HG03159 (cell line): Measurements from ENCODE around the gene GRIN1.
A peak's percentile ranks its signal among the peaks of the same experiment; 100 is the strongest.
"Not testable (repeated sequence)": the region's sequence is repeated elsewhere in the genome, so short reads cannot be mapped to it uniquely, and the experiment has no call there.

ENCODE experiments used
- ATAC-seq: cut with Tn5 transposase; IDR thresholded peaks from one replicate; pipeline ENCODE4 v1.9.1; 2021; ENCODE audit warnings: mild to moderate bottlenecking, moderate library complexity; ENCODE audit not compliant: unreplicated experiment

Gene GRIN1

DNA sequence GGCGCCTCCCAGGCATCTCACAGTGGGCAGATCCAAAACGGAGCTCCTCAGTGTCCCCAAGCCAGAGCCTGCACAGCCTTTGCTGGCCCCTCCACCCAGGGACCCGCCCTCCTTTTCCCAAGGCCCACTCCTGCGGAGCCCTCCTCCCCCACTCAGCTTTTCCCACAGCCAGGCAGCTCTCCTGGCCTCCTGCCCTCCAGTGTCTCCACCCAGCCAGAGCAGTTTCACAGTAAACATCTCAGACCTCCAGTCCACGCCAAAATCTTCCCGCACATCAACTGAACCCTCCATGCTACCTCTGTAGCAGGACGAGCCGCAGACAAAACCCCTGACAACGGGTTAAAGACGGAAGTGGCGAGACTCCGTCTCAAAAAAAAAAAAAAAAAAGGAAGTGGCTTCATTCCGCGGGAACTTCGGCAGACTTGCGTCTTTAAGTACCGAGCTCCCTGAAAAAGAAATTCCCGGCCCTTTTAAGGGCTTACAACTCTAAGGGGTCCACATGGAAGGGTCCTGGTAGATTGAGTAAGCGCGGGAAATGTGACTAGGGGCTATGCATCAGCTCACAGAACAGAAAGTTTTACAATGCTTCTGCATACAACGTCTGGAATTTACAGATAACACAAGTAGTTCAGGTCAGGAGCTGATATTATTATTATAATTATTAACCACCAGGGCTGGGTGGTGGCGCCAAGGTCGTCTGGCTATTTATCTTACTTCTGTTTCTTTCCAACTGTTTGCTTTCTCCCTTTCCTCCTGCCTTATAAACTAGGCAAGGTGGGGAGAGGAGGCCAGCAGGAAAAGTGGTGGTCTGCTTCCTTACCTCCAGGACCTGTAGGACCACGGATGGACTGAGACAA lies 11.4 kb upstream of the GRIN1 start:
- ATAC-seq = no peak

GRCh38 chr9:137128158-137128861 lies 10.6 kb upstream of the GRIN1 start:
- no peak for ATAC-seq

DNA sequence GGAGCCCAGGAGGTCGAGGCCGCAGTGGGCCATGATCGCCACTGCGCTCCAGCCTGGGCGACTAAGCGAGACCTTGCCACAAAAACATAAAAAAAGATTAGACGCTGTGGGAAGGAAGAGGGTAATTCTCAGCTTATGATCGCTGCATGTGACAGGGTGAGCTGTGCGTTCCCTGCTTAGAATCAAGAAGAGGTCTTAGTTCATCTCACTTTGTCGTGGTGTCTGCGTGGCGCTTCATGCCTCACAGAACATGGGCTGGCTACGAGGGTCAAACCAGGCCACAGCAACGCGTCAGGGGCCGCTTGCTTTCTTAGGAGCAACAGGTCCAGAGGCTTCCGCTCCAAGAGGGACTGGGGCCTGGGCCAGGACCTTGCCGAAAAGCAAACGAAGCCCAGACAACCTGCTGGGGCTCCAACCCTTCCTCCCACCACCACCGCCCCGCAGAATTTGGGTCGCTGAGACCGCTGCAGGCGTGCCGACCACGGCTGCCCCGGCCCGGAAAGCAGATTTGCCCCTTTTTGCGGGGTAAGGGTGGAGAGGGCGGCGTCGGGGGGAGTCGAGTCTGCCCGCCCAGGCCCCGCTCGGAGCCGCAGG lies 10.0 kb upstream of the GRIN1 start:
- ATAC-seq = peak; percentile 6

DNA sequence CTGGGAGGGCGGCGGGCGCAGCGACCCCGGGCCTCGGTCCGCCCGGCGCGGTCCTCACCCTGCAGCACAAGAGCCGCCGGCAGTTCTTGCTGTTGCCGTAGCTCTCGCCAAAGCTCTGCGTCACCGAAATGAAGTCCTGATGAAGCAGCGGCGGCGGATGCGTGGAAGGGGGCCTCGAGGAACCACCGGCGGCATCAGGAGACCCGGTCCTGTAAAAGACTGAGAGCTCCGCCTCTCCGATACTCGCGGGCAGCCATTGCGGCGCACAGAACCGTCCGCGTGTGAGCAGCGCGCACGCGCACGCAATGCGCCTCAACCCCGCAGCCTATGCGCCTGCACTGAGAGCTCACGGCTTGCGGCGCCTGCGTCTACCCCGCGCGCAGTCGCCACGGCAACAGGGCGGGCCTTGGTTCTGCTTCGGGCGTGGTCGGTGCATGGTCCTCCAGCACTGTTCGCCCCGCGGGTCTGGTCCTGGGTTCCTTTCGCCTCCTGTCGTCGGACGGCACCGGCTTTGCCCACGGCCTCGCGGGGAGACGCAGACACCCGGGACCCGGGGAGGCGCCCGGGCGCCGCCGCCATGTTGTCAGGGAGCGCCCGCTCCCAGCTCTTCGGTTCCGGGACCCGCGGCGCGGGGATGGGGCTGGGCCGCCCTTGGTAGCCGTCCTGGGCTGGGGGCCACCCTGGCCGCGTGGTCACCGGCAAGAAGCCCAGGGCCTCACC lies 9.3 kb upstream of the GRIN1 start:
- peak; percentile 79 for ATAC-seq

GRCh38 chr9:137130176-137130755 lies 8.7 kb upstream of the GRIN1 start:
- ATAC-seq = no peak

DNA sequence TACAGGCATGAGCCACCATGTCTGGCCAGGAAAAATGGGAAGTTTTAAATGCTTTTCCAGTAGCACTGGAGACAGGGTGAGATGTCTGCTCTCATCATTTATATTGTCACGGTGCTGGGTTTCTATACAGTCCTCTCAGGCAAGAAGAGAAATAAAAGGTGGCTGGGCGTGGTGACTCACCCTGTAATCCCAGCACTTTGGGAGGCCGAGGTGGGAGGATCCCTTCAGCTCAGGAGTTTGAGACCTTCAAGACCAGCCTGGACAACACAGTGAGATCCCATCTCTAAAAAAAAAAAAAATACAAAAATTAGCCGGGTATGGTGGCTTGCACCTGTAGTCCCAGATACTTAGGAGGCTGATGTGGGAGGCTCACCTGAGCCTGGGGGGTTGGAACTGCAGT lies 4.8 kb upstream of the GRIN1 start:
- no peak for ATAC-seq

DNA sequence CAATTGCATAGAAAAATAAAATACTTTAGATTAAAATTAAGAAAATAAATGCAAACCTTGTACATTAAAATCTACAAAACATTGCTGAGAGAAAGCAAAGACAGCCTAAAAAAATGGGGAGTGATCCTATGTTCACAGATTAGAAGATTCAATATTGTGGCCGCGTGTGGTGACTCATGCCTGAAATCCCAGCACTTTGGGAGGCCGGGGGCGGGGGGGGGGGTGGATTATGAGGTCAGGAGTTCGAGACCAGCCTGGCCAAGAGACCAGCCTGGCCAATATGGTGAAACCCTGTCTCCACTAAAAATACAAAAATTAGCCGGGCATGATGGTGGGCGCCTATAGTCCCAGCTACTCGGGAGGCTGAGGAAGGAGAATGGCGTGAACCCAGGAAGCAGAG lies 3.8 kb upstream of the GRIN1 start:
- not testable (repeated sequence) for ATAC-seq

DNA sequence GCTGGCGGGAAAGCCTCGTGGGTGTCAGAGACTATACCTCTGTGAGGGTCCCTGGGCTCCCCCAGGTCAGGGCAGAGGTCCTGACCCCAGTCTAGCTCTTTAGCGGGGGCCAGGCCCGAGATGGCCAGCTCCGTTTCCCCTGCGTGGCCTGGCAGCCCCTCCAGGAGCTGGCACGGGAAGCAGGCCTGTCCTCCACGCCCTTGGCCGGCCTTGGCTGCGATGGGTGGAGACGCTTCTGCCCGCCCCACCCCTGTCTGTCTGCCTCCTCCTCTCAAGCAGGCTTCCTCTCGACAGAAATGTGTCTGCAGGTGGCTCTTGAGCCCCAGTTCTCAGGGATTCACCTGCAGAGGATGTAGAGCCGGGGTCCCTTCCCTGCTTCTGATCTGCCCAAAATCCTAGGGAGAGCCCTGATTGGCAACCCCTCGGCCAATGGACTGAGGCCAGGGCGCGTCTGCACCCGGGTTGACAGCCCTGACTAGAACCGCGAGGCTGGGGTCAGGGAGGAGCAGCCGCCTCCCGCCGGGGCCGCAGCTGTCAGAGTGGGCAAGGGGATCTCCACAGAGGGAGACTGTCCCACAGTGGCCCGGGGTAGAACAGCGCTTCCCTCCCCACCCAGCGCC lies 2.6 kb upstream of the GRIN1 start:
- ATAC-seq = no peak

GRCh38 chr9:137136881-137137607 lies 1.9 kb upstream of the GRIN1 start:
- no peak for ATAC-seq

- no peak for ATAC-seq
These were observed 764 bp upstream of the GRIN1 start for GRCh38 chr9:137138058-137138721.

- no peak for ATAC-seq
These were observed 655 bp downstream of the GRIN1 start for GRCh38 chr9:137139468-137140150.

DNA sequence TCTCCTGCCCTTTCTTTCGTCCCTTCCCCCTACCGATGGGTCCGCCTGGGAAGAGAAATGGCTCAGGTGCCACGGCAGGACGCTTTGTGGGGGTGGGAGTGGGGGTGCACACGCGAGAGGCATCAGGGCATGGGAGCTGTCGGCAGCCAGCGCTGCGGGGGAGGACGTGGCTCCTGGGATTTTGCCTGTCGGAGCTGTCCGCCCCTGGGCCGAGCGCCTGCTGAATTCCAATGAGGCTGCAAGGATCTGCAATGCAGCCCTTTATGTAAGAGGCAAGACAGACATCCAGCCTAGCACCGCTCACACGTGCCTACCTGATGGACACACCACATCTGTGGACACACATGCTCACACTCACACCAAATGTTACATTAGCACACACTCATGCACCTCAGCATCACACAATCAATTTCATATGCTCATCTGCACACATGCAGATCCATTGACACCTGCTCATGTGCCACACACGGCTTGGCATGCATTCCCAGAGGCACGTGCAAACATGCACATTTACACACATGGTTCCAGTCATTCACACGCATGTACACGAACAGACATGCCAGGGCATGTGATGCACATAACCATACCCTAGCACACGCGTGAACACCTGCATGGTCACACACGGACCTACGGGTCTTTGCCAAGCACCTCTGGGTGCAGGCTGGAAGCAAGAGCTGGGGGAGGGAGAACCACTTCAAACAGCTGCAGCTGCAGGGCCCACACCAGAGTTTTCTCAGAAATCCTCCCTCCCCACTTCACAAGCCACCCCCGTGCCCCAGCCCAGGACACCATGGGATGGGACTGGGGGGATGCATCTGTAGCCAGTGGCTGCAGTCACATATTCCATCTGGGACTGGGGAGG lies 1.4 kb downstream of the GRIN1 start:
- ATAC-seq = no peak

DNA sequence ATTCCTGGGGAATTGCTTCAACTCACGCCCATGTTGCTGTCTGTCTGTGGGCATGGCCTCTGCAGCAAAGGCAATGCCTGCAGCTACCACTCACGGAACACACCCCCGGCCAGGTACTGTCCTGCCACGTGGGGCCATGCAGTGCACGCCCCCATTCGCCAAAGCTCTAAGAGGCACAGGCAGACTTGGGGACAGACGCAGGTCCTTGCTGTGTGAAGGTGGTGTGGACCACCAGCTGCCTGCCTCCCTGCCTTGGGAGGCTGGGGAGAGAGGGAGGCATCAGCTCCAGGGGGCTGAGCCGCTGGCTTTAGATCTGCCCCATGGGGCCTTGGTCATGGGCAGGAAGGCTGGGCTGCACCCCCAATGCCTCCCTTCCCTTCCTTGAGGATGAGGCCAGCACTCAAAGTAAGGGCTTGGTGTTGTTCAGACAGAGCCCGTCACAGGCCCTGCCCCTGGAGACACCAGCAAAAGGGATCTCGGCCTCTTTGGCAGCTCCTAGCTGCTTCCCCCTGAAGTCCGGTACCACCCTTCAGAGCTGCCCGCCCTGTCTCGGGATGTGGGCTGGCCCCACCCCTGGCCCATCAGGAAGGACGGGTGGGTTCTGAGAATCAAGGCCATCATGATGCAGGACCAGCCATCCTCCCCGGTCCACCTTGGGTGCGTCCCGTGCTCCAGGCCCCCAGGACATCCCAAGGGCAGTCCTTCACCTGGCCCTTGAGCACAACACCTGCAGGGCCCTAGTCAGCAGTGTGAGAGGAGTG lies 2.3 kb downstream of the GRIN1 start:
- ATAC-seq = no peak

DNA sequence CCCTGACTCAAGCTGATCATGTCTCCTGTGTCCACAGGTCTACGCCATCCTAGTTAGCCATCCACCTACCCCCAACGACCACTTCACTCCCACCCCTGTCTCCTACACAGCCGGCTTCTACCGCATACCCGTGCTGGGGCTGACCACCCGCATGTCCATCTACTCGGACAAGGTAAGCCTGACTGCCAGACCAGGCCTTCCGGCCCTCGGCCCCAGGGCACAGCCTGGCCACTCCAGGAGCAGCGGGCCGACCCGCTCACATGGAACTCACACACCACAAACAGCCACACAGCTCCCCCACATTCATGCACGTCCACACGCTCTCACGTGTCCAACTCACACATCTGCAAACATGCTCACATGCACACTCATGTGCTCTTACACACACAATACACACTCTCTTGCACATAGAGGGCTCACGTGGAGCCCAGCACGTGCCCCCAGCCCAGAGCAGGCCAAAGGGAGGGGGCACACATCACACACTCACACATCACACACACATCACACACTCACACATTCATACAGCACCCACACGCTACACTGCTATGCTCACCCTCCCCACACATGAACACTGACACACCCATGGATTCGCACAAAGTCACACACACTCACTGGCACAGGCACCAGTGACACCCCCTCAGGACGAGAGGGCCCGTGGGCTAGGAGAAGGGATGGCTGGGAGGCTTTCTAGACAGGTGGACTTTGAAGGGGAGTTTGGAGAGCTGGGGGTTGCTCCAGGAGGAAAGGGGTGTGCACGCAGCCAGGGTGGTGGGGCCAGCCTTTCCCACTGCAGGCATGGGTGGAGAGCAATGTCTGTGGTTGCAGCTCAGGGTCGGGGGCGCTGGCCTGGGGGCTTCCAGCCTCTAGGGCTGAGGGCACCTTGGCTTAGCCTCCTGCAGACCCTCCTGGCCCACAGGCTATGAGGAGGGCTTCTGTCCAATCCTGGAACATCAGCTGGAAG lies 3.3 kb downstream of the GRIN1 start:
- ATAC-seq = no peak

GRCh38 chr9:137143459-137143858 lies 4.5 kb downstream of the GRIN1 start:
- no peak for ATAC-seq
